ENCODE measurements around the gene PCBP3.
"Not testable (repeated sequence)": the region's sequence is repeated elsewhere in the genome, so short reads cannot be mapped to it uniquely, and the experiment has no call there.

PCBP3 gene

DNA sequence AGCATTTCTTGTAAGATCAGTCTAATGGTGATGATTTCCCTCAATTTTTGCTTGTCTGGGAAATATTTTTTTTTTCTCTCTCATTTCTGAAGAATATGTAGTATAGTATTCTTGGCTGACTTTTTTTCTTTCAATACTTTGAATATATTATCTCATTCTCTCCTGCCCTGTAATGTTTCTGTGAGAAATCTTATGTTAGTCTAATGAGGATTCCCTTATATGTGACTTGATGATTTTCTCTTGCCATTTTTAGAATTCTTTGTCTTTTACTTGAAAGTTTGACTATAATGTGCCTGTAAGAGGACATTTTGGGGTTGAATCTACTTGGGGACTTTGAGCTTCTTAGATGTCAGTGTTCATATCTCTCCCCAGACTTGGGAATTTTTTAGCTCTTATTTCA lies 40.0 kb upstream of the PCBP3 start:
- Histone ChIP-seq H3K27ac (ENCODE audit: low read length) (no peak overlapping the region), H3K36me3 (ENCODE audit: control insufficient read depth in 2 of 2, insufficient read depth in 2 of 2, low read length in 2 of 2) (no peaks in the 10 kb centered on the region), H3K9ac (ENCODE audit: low read length in 2 of 2) (no peak overlapping the region), H3K4me1 (ENCODE audit: control insufficient read depth, insufficient read depth, low read length) (no peaks in the 10 kb centered on the region), H3K27me3 (ENCODE audit: control insufficient read depth in 1 of 2, insufficient read depth in 2 of 2, low read length in 2 of 2) (peaks cover 5 to 6% of the 10 kb centered on the region in 2 donors), H3K9me3 (ENCODE audit: control insufficient read depth in 2 of 2, low read length in 2 of 2) (peaks cover 3 to 6% of the 10 kb centered on the region in 2 donors), H3K4me3 (ENCODE audit: low read length in 2 of 2) (no peak overlapping the region)

DNA sequence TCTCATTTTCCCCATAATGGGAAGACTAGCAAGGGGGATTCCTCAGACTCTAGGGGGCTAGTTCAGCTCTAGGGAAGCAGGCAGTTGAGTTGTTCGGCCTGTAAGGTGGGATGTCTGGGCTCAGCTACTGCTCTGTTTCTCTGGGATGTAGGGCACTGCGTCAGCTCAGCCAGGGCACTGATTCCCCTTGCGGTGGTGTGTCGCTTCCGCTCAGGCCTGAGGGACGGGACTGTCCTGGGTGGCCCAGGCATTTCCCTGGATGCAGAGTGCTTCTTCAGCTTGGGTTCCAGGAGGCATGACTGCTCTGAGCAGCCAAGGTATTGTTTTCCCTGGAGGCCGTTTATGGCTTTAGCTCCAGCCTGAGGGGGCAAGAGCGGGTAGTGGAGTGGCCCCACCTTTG lies 38.8 kb upstream of the PCBP3 start:
- H3K9me3 ChIP-seq (ENCODE audit: control insufficient read depth in 2 of 2, low read length in 2 of 2); H3K36me3 ChIP-seq (ENCODE audit: control insufficient read depth in 2 of 2, insufficient read depth in 2 of 2, low read length in 2 of 2); H3K27ac ChIP-seq (ENCODE audit: low read length); H3K4me3 ChIP-seq (ENCODE audit: low read length in 2 of 2); H3K9ac ChIP-seq (ENCODE audit: low read length in 2 of 2); H3K4me1 ChIP-seq (ENCODE audit: control insufficient read depth, insufficient read depth, low read length): not testable (repeated sequence)
- peaks cover 9 to 11% of the 10 kb centered on the region in 2 donors for H3K27me3 ChIP-seq (ENCODE audit: control insufficient read depth in 1 of 2, insufficient read depth in 2 of 2, low read length in 2 of 2)

DNA sequence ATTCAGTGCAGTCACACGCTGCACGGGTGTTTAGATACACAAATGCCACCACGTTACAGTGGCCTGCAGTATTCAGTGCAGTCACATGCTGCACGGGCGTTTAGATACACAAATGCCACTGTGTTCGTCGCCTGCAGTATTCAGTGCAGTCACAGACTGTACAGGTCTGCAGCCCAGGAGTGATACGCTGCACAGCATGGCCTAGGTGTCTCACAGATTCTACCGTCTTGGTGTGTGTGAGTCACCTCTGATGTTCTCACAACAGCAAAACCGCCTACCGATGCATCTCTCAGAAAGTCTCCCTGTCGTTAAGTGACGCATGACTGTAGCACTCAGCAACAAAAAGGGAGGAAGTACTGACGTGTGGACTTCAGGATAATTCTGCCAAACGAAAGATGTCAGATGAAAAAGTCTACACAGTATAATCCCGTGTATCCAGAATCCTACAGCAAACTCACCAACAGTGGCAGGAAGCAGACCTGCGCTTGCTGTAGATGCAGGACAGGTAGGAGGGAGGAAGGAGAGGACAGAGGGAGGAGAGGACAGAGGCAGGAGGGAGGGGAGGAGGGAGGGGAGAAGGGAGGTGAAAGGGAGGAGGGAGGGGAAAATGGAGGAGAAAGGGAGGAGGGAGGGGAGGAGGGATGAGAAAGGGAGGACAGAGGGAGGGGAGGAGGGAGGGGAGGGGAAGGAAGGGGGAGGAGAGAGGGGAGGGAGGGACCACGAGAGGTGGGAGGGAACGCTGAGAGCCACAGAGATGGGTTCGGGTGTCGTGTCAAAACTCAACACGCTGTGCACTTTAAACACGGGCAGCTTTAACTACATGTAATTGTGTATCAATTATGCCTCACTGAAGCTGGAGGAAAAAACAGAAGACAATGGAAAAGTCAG lies 36.3 kb upstream of the PCBP3 start:
- Histone ChIP-seq H3K4me1 (ENCODE audit: control insufficient read depth, insufficient read depth, low read length) (peaks cover 6% of the 10 kb centered on the region), H3K9me3 (ENCODE audit: control insufficient read depth in 2 of 2, low read length in 2 of 2) (peaks cover 3 to 6% of the 10 kb centered on the region in 2 donors), H3K36me3 (ENCODE audit: control insufficient read depth in 2 of 2, insufficient read depth in 2 of 2, low read length in 2 of 2) (no peaks in the 10 kb centered on the region), H3K9ac (ENCODE audit: low read length in 2 of 2) (no peak overlapping the region), H3K27me3 (ENCODE audit: control insufficient read depth in 1 of 2, insufficient read depth in 2 of 2, low read length in 2 of 2) (peaks cover 13 to 24% of the 10 kb centered on the region in 2 donors), H3K27ac (ENCODE audit: low read length) (no peak overlapping the region), H3K4me3 (ENCODE audit: low read length in 2 of 2) (no peak overlapping the region)

DNA sequence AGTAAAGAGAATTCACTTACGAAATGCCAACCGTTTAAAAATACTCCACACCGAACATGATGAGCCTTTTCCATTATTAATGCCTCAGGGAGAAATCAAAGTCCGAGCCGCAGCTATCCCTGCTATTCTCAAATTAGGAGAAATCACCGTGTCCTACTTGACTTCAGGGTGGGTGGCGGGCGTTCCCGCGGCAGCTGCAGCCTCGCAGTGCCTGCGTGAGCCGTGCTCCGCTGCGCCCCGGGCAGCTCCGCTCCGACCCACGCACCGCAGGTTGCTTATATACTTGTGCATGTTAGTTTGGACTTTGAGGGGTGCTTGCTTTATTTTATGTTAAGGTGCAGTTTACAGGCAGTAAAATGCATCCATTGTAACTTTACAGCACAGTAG lies 35.6 kb upstream of the PCBP3 start:
- peaks cover 3 to 6% of the 10 kb centered on the region in 2 donors for H3K9me3 ChIP-seq (ENCODE audit: control insufficient read depth in 2 of 2, low read length in 2 of 2)
- H3K27me3 ChIP-seq (ENCODE audit: control insufficient read depth in 1 of 2, insufficient read depth in 2 of 2, low read length in 2 of 2): peaks cover 13 to 24% of the 10 kb centered on the region in 2 donors
- H3K27ac ChIP-seq (ENCODE audit: low read length): no peak overlapping the region
- no peak overlapping the region for H3K4me3 ChIP-seq (ENCODE audit: low read length in 2 of 2)
- no peaks in the 10 kb centered on the region for H3K36me3 ChIP-seq (ENCODE audit: control insufficient read depth in 2 of 2, insufficient read depth in 2 of 2, low read length in 2 of 2)
- peaks cover 6% of the 10 kb centered on the region for H3K4me1 ChIP-seq (ENCODE audit: control insufficient read depth, insufficient read depth, low read length)
- no peak overlapping the region for H3K9ac ChIP-seq (ENCODE audit: low read length in 2 of 2)

DNA sequence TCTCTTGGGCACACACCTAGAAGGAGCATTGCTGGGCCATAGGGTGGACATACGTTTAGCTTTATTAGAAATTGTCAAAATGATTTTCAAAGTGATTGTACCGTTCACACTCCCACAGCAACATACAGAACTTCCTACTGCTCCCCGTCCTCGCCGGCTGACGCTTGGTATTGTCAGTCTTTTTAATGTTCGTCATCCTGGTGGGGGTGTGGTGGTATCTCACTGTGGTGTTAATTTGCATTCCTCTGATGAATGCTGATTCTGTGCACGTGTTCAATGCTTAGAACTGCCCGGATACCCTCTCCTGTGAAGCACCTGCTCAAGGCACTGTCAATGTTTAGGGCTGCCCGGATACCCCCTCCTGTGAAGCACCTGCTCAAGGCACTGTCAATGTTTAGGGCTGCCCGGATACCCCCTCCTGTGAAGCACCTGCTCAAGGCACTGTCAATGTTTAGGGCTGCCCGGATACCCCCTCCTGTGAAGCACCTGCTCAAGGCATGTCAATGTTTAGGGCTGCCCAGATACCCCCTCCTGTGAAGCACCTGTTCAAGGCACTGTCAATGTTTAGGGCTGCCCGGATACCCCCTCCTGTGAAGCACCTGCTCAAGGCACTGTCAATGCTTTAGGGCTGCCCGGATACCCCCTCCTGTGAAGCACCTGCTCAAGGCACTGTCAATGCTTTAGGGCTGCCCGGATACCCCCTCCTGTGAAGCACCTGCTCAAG lies 34.6 kb upstream of the PCBP3 start:
- H3K4me3 ChIP-seq (ENCODE audit: low read length in 2 of 2); H3K27ac ChIP-seq (ENCODE audit: low read length); H3K4me1 ChIP-seq (ENCODE audit: control insufficient read depth, insufficient read depth, low read length); H3K36me3 ChIP-seq (ENCODE audit: control insufficient read depth in 2 of 2, insufficient read depth in 2 of 2, low read length in 2 of 2); H3K9ac ChIP-seq (ENCODE audit: low read length in 2 of 2); H3K9me3 ChIP-seq (ENCODE audit: control insufficient read depth in 2 of 2, low read length in 2 of 2): not testable (repeated sequence)
- H3K27me3 ChIP-seq (ENCODE audit: control insufficient read depth in 1 of 2, insufficient read depth in 2 of 2, low read length in 2 of 2): peaks cover 13 to 27% of the 10 kb centered on the region in 2 donors

DNA sequence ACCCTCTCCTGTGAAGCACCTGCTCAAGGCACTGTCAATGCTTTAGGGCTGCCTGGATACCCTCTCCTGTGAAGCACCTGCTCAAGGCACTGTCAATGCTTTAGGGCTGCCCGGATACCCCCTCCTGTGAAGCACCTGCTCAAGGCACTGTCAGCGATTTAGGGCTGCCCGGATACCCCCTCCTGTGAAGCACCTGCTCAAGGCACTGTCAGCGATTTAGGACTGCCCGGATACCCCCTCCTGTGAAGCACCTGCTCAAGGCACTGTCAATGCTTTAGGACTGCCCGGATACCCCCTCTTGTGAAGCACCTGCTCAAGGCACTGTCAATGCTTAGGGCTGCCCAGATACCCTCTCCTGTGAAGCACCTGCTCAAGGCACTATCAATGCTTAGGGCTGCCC lies 33.9 kb upstream of the PCBP3 start:
- H3K4me3 ChIP-seq (ENCODE audit: low read length in 2 of 2); H3K4me1 ChIP-seq (ENCODE audit: control insufficient read depth, insufficient read depth, low read length); H3K36me3 ChIP-seq (ENCODE audit: control insufficient read depth in 2 of 2, insufficient read depth in 2 of 2, low read length in 2 of 2); H3K27ac ChIP-seq (ENCODE audit: low read length); H3K9ac ChIP-seq (ENCODE audit: low read length in 2 of 2); H3K9me3 ChIP-seq (ENCODE audit: control insufficient read depth in 2 of 2, low read length in 2 of 2): not testable (repeated sequence)
- peaks cover 13 to 27% of the 10 kb centered on the region in 2 donors for H3K27me3 ChIP-seq (ENCODE audit: control insufficient read depth in 1 of 2, insufficient read depth in 2 of 2, low read length in 2 of 2)

DNA sequence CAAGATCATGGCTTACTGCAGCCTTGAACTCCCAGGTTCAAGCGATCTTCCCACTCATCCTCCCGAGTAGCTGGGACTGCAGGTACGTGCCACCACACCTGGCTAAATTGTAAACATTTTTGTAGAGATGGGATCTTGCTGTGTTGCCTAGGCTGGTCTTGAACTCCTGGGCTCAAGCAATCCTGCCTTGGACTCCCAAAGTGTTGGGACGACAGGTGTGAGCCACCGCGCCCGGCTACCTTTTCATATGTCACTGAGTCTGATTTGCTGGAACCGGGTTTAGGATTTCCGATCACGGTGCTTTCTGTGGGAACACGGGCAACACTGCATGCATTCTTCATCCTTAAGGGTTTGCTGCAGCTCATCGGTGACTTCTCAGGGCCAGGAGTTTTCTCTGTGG lies 32.2 kb upstream of the PCBP3 start:
- no peak overlapping the region for H3K9ac ChIP-seq (ENCODE audit: low read length in 2 of 2)
- H3K4me3 ChIP-seq (ENCODE audit: low read length in 2 of 2): no peak overlapping the region
- H3K36me3 ChIP-seq (ENCODE audit: control insufficient read depth in 2 of 2, insufficient read depth in 2 of 2, low read length in 2 of 2): no peaks in the 10 kb centered on the region
- no peak overlapping the region for H3K27ac ChIP-seq (ENCODE audit: low read length)
- H3K27me3 ChIP-seq (ENCODE audit: control insufficient read depth in 1 of 2, insufficient read depth in 2 of 2, low read length in 2 of 2): peaks cover 16 to 31% of the 10 kb centered on the region in 2 donors
- peaks cover 6% of the 10 kb centered on the region for H3K4me1 ChIP-seq (ENCODE audit: control insufficient read depth, insufficient read depth, low read length)
- H3K9me3 ChIP-seq (ENCODE audit: control insufficient read depth in 2 of 2, low read length in 2 of 2): no peaks in the 10 kb centered on the region

DNA sequence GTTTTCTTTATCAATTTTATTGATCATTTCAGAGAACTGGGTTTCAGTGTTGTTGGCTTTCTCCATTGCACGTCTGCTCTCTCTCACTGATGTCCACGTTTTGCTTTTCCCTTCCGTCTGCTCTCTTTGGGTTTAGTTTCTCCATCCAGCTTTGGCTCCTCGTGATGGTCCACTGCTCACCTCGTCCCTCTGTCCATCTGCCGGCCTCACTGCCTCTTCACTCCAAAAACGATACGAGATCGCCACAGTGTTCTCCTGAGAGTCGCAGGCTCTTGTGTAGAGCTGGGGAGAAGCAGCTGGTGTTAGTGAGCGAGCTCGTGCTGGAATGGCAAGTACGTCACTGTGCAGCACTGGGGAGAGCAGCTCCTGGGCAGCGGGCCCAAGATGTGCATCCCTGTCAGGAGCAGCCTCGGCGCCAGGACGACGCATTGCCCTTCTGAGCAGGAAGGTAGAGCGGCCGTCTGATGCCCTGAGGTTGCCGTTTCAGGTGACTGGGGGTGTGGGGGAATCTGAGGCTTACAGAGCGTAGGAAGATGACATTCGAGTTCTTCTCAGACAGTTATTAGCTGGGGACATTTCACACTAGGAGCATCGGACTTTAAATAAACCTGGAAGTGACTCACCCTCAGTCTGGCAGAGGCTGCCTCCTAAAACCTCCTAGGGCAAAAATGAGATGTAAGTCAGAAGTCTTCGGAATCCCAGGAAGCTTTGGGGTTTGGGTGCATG lies 31.4 kb upstream of the PCBP3 start:
- Histone ChIP-seq H3K27me3 (ENCODE audit: control insufficient read depth in 1 of 2, insufficient read depth in 2 of 2, low read length in 2 of 2) (peaks cover 18 to 36% of the 10 kb centered on the region in 2 donors), H3K36me3 (ENCODE audit: control insufficient read depth in 2 of 2, insufficient read depth in 2 of 2, low read length in 2 of 2) (no peaks in the 10 kb centered on the region), H3K9me3 (ENCODE audit: control insufficient read depth in 2 of 2, low read length in 2 of 2) (no peaks in the 10 kb centered on the region), H3K27ac (ENCODE audit: low read length) (no peak overlapping the region), H3K9ac (ENCODE audit: low read length in 2 of 2) (no peak overlapping the region), H3K4me3 (ENCODE audit: low read length in 2 of 2) (no peak overlapping the region), H3K4me1 (ENCODE audit: control insufficient read depth, insufficient read depth, low read length) (peaks cover 6% of the 10 kb centered on the region)

DNA sequence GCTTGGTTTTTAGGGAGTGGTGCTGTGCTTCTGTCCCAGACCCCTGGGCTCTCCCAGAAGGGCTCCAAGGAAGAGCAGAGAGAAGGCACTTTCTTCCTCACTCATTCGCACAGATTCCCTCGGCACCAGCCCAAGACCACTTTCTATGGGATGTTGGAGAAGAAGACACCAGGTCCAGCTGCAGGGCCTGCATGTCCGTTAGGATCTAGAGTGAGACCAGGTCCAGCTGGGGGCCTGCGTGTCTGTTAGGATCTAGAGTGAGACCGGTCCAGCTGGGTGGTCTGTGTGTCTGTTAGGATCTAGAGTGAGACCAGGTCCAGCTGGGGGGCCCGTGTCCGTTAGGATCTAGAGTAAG lies 30.9 kb upstream of the PCBP3 start:
- H3K27ac ChIP-seq (ENCODE audit: low read length); H3K9ac ChIP-seq (ENCODE audit: low read length in 2 of 2); H3K4me3 ChIP-seq (ENCODE audit: low read length in 2 of 2); H3K4me1 ChIP-seq (ENCODE audit: control insufficient read depth, insufficient read depth, low read length); H3K9me3 ChIP-seq (ENCODE audit: control insufficient read depth in 2 of 2, low read length in 2 of 2); H3K36me3 ChIP-seq (ENCODE audit: control insufficient read depth in 2 of 2, insufficient read depth in 2 of 2, low read length in 2 of 2): not testable (repeated sequence)
- H3K27me3 ChIP-seq (ENCODE audit: control insufficient read depth in 1 of 2, insufficient read depth in 2 of 2, low read length in 2 of 2): peaks cover 24 to 40% of the 10 kb centered on the region in 2 donors

DNA sequence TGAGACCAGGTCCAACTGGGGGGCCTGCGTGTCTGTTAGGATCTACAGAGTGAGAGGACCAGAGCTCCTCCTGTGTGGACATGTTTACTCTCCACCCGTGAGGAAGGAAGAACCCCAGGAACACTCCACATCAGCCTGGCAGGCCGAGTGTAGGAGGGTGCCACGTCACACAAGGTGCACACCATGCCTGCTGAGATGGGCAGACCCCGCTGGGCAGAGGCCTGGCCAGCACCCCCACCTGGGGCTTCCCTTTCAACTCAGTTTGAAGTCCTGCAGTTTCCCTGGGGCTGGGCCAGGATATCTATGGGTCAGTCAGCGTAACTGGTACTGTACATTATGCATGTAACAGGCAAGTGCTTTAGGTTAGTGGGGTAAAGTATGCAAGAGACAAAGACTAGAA lies 30.1 kb upstream of the PCBP3 start:
- Histone ChIP-seq H3K4me3 (ENCODE audit: low read length in 2 of 2) (no peak overlapping the region), H3K4me1 (ENCODE audit: control insufficient read depth, insufficient read depth, low read length) (peaks cover 6% of the 10 kb centered on the region), H3K27me3 (ENCODE audit: control insufficient read depth in 1 of 2, insufficient read depth in 2 of 2, low read length in 2 of 2) (peaks cover 24 to 40% of the 10 kb centered on the region in 2 donors), H3K9me3 (ENCODE audit: control insufficient read depth in 2 of 2, low read length in 2 of 2) (no peaks in the 10 kb centered on the region), H3K9ac (ENCODE audit: low read length in 2 of 2) (no peak overlapping the region), H3K27ac (ENCODE audit: low read length) (no peak overlapping the region), H3K36me3 (ENCODE audit: control insufficient read depth in 2 of 2, insufficient read depth in 2 of 2, low read length in 2 of 2) (no peaks in the 10 kb centered on the region)
